GM19397 (cell line): ENCODE measurements around the gene ELF2.
"Not testable (repeated sequence)": the region's sequence is repeated elsewhere in the genome, so short reads cannot be mapped to it uniquely, and the experiment has no call there.

Source experiments
- ATAC-seq: cut with Tn5 transposase; IDR thresholded peaks from one replicate; pipeline ENCODE4 v1.9.1; 2021; ENCODE audit warnings: mild to moderate bottlenecking, moderate library complexity; ENCODE audit not compliant: unreplicated experiment

The ELF2 gene

DNA sequence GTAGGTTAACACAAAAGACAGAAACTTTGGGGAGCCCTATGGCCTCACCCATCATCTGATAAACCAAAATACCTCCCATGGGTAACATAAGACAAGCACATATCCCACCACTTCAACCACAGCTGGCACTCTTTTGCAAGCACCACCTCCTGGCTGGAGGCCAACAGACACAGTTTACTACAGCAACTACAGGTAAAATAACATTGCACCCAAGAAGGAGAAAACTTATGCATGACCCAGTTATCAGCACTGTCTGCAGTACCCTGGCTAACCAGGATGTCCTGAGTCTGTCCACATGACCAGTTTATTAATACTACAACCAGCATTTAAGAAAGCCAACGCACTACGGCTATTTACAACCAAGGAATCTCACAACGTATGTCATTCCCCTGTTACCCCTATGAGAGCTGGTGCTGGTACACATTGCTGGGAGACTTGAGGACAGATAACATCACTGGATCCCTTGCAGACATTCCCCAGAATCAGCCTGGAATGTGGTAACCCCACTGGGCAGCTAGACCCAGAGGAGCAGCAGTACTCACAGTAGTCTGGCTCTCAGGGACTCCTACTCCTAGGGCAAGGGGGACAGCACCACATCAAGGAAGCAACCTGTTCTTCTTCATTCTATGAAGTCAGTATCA, 32.0 kb downstream of the ELF2 start:
- no peak for ATAC-seq

DNA sequence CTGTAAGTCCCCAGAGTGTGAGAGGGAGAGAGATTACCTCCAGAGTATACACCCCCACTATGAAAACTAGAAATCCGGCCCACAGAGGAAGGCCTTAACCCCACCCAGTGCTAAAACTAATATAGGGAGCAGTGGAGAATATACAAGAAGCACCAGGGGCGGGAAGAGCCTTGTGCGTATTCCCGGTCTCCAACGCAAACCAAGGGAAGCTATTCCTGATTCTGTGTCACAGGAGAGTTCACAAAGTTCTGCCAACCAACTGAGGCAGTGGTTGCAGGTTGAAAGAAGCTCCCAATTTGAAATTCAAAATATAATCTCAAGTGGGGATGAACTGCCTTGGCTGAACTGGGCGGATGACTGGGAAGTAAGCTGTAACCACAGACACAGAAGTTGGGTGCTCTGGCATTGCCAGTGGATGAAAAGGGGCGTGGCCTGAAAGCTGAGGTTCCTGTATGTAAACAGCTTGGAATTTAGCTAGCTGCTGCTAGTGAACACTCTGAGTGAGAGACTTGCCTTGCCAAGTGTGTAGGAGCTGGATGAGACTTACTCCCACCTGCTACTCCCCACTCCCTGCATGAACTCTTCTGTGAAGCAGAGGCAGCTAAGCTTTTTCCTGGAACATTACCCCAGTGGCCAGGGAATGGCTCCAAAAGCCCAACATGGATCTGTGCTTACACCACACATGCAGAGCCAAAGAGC, 32.7 kb downstream of the ELF2 start:
- ATAC-seq = no peak

DNA sequence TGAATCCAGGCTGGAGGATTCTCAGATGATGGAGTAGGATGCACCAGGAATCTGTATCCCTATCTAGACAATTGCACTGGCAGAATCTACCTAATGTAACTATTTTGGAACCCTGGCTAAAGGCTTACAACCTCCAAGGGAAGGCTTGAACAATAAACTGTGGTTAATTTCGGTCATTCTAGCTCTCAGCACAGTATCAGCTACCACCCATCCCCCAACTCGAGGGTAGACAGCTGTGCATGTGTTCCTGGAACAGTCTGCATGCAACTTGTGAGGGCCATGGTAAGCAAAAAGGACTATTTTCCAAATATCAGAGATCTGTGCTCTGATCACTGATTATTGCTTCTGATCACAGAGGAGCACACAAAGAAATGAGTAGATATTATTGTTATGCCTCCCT, 34.0 kb downstream of the ELF2 start:
- ATAC-seq = no peak

DNA sequence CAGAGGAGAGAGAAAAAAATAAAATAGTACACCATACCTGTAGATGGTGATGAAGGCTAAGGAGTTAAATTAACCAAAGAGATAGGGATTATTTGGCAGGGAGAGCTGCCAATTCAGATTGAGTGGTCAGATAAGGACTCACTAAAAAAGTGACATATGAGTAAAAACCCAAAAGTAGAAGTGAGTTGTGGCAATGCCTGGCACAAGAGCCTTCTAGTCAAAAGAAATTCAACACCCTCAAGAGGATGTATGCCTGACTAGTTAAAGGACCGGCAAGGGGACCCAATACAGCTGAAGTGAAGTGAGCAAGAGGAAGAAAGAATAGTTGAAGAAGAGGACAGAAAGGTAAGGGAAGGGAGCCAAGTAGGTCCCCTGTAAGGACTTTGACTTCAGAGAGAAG, 34.9 kb downstream of the ELF2 start:
- peak; percentile 76 for ATAC-seq

DNA sequence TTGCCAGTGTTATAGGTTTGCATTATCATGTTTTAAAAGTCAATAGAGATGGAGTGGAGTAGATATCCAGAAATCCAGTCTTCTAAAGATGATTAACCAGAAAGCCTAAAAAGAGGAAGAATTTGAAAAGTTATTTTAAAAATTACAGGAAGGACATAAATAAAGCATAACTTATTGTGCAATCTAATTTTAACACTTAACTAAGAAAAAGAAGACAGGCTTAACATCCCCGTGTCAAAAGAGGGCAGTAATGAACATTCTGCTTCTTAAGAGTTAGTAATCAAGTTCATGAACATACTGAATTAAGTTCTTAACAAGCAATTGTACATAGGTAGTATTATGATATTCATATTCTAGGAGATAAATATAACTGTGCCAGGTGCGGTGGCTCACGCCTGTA, 39.3 kb downstream of the ELF2 start:
- no peak for ATAC-seq

DNA sequence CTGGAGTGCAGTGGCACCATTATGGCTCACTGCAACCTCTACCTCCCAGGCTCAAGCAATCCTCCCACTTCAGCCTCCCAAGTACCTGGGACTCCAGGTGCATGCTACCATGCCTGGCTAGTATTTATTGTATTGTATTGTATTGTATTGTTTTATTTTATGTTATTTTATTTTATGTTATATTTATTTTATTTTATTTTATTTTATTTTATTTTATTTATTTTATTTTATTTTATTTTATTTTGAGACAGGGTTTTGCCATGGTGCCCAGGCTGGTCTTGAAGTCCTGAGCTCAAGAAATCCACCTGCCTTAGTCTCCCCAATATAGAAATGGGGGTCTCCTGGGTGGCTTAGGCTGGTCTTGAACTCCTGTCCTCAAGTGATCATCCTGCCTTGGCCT, 42.6 kb downstream of the ELF2 start:
- no peak for ATAC-seq

DNA sequence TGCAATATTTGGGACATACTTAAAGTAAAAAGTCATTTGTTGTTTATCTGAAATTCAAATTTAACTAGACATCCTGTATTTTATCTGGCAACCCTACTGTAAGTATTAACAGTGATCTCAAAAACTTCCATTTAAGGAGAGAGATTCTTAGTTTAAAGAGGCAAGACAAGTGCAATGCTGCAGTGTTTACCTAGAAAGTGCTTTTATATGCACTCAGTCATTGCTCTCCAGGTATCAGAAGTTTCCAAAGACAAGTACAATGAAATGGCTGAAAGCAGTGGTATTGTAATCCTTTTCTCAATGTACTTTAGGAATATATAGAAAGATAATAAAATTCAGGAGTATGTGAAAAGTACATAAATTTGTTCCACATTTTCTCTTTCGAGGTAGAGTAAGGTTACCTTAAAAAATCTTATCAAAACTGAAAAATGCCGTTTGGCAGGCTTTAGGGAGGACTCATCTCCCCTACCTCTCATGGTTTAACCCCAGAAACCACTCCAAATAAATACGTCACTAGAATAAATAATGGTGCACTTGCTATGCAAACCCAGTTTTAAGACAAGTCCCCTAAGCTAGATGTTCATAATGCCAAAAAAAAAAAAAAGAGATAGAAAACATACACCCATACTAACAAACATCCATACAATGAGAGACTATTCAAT, 45.7 kb downstream of the ELF2 start:
- ATAC-seq = no peak

DNA sequence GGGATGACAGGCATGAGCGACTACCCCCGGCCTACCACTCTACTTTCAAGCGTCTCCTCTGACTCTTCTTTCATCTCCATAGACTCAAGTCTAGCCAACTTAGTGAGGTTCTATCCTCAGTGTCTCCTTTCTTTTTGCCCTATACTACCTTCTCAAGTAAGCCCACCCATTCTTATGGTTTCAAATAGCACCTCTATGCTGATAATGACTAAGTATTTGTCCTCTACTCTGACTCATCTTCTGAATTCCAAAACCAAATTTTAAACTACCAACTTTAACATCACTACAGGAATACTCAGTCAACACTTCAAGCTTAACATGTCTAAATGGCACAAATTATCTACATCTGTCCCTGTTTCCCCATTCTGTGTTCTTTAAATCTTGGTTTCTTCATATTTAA, 47.8 kb downstream of the ELF2 start:
- ATAC-seq = no peak

DNA sequence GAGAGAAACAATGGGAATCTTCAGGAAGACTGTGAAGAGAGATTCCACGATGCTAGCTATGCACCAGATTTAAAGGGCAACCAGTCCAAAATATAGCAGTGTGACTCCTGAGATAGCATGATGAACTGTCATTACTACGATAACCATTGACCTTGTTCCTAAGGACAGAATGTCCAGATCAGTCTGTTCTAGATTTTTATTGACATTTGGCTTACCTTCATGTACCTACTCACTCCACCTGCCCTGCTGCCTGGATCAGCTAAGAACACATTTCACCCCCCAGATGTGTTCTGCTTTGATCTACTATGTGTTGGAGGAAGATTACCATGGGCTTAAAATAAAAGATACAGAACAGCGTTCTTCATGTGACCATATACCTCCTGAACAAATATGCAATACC, 50.1 kb downstream of the ELF2 start:
- ATAC-seq = no peak

DNA sequence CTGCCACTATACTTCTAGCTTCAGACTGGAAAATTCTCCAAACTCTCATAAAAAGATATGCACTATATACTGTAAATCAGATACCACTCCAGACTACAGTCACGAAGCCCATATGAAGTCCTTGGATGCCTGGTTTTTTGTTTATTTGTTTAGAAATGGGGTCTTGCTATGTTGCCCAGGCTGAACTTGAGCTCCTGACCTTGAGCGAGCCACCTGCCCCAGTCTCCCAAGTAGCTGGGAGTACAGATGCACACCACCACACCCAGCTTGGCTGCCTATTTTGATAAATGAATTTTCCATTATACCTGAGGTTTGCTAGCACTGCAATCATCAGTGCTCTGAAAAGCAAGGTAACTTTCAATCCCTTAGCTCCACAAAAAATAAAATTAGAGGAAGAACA, 53.1 kb downstream of the ELF2 start:
- ATAC-seq = no peak

DNA sequence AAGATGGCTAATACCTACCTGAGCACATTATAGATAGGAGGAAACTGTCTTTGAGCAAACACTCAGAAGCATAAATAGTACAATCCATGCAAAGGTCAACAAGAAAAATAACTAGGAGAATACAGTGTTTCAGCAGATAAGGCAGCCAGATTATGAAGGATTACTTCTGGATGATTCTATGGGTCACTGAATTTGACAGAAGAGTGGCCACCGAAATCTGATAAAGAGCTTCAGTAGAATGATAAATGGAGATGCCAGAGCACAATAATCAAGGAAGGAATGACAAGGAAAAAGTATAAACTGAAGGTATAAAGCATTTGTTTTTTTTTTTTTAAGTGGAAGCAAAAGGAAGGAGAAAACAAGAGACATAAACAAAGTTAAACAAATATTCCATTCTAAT, 58.7 kb downstream of the ELF2 start:
- ATAC-seq = no peak

DNA sequence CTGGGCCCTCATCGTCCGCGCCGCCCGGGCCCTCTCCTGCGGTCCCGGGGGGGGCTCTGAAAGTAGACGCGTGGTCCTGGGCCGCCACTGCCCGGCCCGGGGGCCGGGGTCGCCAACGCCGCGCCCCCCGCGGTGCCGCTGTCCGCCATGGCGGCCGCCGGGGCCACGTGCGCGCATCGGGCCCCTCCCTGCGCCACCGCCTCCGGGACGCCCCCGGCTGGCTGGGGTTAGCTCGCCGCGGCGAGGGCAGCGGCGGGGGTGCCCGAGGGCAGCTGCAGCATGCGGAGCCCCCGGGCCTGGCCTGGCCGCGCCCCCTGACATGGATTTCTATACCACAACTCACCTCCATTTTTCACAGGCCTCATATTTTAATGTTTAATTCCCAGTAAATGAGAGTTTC, 61.8 kb downstream of the ELF2 start:
- ATAC-seq = no peak

DNA sequence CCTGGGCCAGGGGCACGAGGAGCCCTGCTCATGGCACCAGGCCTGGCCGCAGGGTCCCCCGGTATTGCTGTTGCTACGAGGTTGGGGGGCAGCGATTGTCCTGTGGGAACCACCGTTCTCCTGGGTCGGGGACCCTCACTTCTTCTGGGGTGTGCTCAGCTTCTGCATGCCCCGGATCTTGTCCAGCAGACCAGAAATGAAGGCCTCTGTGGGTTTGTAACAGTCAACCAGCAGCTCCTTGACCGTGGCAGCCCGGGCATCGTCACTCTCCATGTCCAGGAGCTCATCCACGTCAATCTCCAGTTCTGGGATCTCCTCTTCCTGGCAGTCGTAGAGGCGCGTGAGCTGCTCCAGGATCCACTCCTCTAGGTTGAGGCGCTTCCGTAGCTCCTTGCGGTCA, 62.2 kb downstream of the ELF2 start:
- ATAC-seq = not testable (repeated sequence)

DNA sequence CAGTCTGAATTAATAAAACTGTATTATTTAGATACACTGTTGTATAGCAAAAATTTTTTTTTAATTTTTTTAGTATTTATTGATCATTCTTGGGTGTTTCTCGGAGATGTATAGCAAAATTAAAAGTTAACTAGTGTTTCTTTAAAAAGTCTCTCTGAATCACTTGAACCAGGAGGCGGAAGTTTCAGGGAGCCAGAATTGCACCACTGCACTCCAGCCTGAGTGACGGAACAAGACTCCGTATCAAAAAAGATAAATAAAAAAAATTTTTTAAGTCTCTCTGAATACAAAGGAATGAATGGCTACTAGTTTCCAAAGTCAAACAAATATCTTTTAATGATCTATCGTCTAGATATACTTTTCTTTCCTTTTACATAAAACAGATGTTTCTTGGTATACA, 64.4 kb downstream of the ELF2 start:
- no peak for ATAC-seq

DNA sequence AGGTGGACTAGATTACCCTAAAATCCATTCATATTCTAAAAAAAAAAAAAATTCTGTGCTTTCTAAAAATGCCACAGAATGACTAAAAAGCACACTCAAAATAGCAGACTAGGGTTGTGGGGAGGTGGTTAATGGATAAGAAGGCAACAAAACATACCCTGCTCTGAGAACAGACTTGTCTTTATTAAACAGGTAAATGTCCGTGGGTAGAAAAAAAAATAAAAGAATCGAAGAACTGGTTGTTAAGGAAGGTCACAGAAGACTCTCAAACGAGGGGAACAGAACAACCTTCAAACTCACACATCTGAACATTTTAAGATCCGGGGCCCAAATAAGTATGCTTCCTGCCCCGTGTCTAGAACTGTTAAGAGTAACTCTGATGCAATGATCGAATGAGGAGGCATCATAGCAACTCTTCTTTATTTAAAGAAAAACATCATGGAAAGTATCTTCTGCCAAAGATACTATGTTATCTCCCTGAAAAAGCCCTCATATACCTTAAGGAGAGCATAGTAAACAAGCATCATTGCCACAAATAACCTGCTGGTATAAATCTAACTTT, 68.4 kb downstream of the ELF2 start:
- ATAC-seq = no peak

DNA sequence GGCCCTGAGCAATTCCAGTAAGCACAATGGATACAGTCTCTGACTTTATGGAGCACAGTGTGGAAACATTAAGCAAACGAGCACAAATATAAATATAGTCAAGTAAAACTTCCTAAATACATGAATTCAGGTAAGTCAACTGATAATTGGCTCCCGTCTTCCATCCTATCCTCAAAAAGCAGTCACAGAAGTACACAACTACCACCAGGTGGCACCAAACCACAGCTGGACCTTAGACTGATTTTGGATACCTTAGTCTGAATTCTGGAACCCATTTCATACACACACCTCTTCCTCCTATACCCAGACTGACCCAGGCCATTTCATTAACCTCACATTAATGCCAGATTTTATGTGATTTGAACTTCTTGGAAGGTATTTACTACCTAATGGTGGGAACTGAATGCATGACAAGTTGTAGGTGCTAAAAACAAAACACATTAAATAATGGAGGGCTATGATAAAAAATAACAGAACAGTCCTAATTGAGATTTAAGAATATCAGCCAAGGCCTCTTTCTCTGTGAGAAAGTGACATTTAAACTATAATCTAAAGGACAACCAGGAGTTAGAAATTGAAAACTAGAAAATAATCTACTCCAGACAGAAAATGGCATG, 77.5 kb downstream of the ELF2 start:
- peak; percentile 83 for ATAC-seq

DNA sequence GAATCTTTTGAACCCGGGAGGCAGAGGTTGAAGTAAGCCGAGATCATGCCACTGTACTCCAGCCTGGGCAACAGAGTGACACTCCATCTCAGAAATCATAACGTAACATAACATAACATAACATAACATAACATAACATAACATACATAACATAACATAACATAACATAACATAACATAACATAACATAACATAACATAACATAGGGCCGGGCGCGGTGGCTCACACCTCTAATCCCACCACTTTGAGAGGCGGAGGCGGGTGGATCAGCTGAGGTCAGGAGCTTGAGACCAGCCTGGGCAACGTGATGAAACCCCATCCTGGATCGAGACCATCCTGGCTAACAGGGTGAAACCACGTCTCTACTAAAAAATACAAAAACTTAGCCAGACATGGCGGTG, 84.7 kb downstream of the ELF2 start:
- no peak for ATAC-seq

DNA sequence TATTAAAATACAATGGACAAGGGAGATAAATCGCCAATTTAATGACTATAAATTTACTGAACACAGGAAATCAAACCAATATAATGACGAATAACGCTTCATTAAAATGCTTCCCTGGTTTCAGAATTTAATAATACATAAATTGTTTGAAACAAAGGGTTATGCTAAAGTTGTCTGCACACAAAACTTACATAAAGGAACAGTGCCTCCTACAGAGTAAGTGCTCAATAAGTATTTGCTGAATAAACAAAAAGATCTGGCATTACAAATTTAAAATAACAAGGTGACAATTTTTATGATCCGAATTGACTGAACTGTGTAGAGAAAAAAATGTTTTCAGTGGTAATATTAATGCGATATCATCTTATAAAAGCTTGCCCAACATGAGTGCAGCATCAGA, 91.9 kb downstream of the ELF2 start:
- no peak for ATAC-seq

DNA sequence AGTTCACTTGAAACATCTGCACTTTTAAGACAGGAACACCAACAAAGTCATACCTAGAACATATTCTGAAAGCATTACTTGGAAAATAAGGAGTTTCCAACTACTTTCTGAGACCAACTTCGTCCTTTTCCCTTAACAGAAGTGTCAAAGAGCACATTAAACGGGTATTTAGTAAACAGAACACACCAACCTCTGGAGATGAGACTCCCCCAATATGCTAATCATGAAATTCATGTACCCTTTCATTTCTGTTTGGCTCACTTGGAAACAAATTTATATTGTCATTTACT, 92.3 kb downstream of the ELF2 start:
- ATAC-seq = no peak

DNA sequence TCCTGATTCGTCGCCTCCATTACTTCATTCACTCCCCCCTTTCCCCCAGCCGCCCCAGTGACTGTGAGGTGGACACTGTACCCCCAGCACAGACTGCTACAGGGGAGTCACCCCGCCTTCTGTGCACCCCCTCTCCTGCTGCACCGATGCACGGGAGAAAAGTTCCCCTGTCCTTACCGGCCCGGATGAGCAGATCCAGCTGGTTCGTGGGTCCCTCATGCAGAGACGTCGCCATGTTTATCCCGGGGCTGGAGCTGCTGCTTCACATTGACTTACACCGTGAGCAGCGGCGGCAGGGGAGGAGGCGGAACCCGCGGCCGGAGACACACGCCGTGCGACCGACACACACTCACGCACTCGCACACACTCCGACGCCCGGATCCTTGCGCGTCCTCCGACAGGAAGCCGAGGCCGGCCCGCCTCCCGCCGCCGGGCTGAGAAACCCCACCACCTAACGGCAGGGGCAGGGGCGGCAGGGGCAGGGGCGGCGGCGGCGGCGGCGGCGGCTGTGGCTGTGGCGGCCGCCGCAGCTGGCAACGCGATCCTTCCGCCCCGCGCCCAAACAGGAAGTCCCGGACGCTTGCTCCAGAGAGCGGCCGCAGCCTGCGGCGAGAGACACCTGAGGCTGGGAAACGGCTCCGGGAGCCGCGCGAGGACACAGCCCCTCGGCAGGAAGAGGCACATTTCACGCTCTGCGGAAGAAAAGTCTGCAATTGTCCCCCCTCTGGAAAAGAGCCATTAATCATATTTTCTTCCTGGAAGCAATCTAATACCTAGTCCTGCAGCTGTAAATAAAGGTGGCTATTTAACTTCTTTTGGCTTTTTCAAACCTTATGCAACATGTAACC, 92.8 kb downstream of the ELF2 start:
- peak; percentile 72 for ATAC-seq

DNA sequence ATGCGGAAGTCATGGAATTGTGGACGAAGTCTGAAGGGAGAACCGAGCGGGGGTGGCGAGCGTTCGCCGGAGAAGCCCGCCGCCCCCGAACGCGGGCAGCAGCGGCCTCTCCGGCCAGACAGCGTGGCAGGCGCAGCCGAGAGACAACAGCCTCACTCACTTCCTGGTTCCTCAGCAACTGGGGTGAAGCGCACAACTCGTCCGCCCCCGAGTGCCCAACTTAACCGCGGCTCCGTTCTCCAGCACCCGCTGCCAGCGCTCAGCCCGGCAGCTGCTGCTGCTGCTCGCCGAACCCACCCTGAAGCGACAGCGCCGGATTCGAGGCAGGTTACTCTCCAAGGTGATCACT, 93.4 kb downstream of the ELF2 start:
- ATAC-seq = peak; percentile 29
